HS-5 (cell line): ENCODE results near the gene CDK5R2.
"Not testable (repeated sequence)": the region's sequence is repeated elsewhere in the genome, so short reads cannot be mapped to it uniquely, and the experiment has no call there.

Experiments
- DNase-seq: peaks from one replicate; pipeline ENCODE4 v3.0.0-alpha.2; 2012; ENCODE audit warnings: low read depth

CDK5R2 gene

GRCh38 chr2:218959141-218959731 is at the start of gene CDK5R2:
CDK5R2 (plus strand) TSS chr2:218959666; CDS start chr2:218959821, 155 bp downstream.
- DNase-seq = peak; percentile 72

- DNase-seq = no peak
Observed at GRCh38 chr2:218910741-218911140, 48.7 kb upstream of the CDK5R2 start.

- DNase-seq = no peak
Observed at GRCh38 chr2:218920504-218920903, 39.0 kb upstream of the CDK5R2 start.

- no peak for DNase-seq
Observed at GRCh38 chr2:218924757-218925156, 34.7 kb upstream of the CDK5R2 start.

GRCh38 chr2:218925434-218925833 is 34.0 kb upstream of the CDK5R2 start:
- no peak for DNase-seq

- no peak for DNase-seq
Observed at GRCh38 chr2:218927422-218927821, 32.0 kb upstream of the CDK5R2 start.

GRCh38 chr2:218927876-218928275 is 31.6 kb upstream of the CDK5R2 start:
- DNase-seq = no peak

- not testable (repeated sequence) for DNase-seq
Observed at GRCh38 chr2:218930488-218930887, 29.0 kb upstream of the CDK5R2 start.

- DNase-seq = not testable (repeated sequence)
Observed at GRCh38 chr2:218931751-218932150, 27.7 kb upstream of the CDK5R2 start.

GRCh38 chr2:218944759-218945404 is 14.6 kb upstream of the CDK5R2 start:
- DNase-seq = no peak

GRCh38 chr2:218946621-218947020 is 12.8 kb upstream of the CDK5R2 start:
- DNase-seq = no peak

- DNase-seq = no peak
Observed at GRCh38 chr2:218952160-218952559, 7.3 kb upstream of the CDK5R2 start.

GRCh38 chr2:218953366-218953954 is 6.0 kb upstream of the CDK5R2 start:
- no peak for DNase-seq

GRCh38 chr2:218954541-218955300 is 4.7 kb upstream of the CDK5R2 start:
- no peak for DNase-seq

GRCh38 chr2:218956039-218956438 is 3.4 kb upstream of the CDK5R2 start:
- DNase-seq = no peak

GRCh38 chr2:218957671-218958070 is 1.8 kb upstream of the CDK5R2 start:
- DNase-seq = no peak

GRCh38 chr2:218958276-218958675 is 1.2 kb upstream of the CDK5R2 start:
- DNase-seq = no peak

GRCh38 chr2:218959761-218960308 is 369 bp downstream of the CDK5R2 start:
- DNase-seq = no peak

GRCh38 chr2:218960309-218961165 is 1.1 kb downstream of the CDK5R2 start:
- no peak for DNase-seq

GRCh38 chr2:218961229-218961628 is 1.8 kb downstream of the CDK5R2 start:
- DNase-seq = no peak
